Testis (tissue), 2 donors: ENCODE measurements around the gene NSMF.

Experiments used
- CTCF ChIP-seq, 3 experiments: fragments of 450-650 bp in 2 of 3; fragments of 200-600 bp in 1 of 3; sonication (generic) in 1 of 3; IDR thresholded peaks; one replicate each; pipeline ENCODE4 v1.5.1; 2016 to 2019; ENCODE audit warnings: antibody characterized with exemption in 3 of 3, mild to moderate bottlenecking in 2 of 3, moderate library complexity in 1 of 3
- POLR2A ChIP-seq: fragments of 450-650 bp; IDR thresholded peaks from one replicate; pipeline ENCODE4 v1.6.1; 2017; ENCODE audit warnings: antibody characterized with exemption, mild to moderate bottlenecking, moderate library complexity

DNA sequence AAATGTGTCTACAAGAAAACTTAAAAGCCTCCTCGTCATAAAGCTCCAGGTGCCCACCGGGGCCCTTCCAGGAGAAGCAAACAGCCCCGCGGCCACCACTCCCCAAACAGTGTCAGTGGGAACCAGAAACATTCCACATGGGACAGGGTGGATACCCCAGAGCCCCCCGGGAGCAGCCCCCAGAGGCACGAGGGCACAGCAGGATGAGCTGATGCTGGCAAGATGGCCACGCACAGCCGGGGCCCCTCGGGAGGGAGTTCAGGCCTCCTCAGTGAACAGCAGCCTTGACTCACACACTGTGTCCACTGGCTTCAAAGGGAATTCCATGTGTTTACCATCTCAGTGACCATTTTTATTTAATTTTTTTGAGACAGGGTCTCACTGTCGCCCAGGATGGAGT lies 46.7 kb downstream of the NSMF start:
- TF ChIP-seq CTCF (IDR thresholded peaks at IDR 0.05) (no peak), POLR2A (no peak)
